OCI-LY7 (cell line): ENCODE measurements around the gene CATSPERZ.

Experiments used
- CTCF ChIP-seq: fragments of 200-600 bp; sonication (generic); conservative IDR thresholded peaks from 2 replicates; pipeline ENCODE4 v1.5.1; 2014; ENCODE audit warnings: mild to moderate bottlenecking, antibody characterized with exemption, low read length, moderate library complexity, mixed read lengths
- EZH2phosphoT487 ChIP-seq: fragments of 200-600 bp; sonication (generic); IDR thresholded peaks from 2 replicates; pipeline ENCODE4 v1.6.1; 2018; ENCODE audit warnings: low read depth, borderline replicate concordance, mild to moderate bottlenecking, mixed run types, antibody characterized with exemption, low read length, moderate library complexity, mixed read lengths

GRCh38 chr11:64267207-64267945 lies 32.8 kb upstream of the CATSPERZ start:
- TF ChIP-seq CTCF (no peak), EZH2phosphoT487 (no peak)
